Fibroblast of mammary gland (primary cell): ENCODE measurements around the gene BTBD9.
A peak's percentile ranks its signal among the peaks of the same experiment; 100 is the strongest.

Source experiments
- DNase-seq: peaks from one replicate; pipeline ENCODE4 v3.0.0-alpha.2; 2010; ENCODE audit warnings: low read depth
- H3K4me3 ChIP-seq: 2 replicates; pipeline ENCODE4 v1.5.1; 2011; ENCODE audit warnings: low read depth, mild to moderate bottlenecking, low read length, moderate library complexity; ENCODE audit not compliant: control insufficient read depth
- CTCF ChIP-seq: conservative IDR thresholded peaks from 2 replicates; pipeline ENCODE4 v1.5.1; 2011; ENCODE audit warnings: low read depth, low read length, inconsistent platforms; ENCODE audit not compliant: control insufficient read depth, insufficient read depth

Gene BTBD9

GRCh38 chr6:38453861-38454260 lies 185.9 kb downstream of the BTBD9 start:
- H3K4me3 ChIP-seq: no peak overlapping the region
- TF ChIP-seq CTCF: no peak
- no peak for DNase-seq

- TF ChIP-seq CTCF: no peak
- no peak overlapping the region for H3K4me3 ChIP-seq
- no peak for DNase-seq
Observed at GRCh38 chr6:38452816-38453660, 186.7 kb downstream of the BTBD9 start.

GRCh38 chr6:38450717-38451116 lies 189.0 kb downstream of the BTBD9 start:
- no peak for TF ChIP-seq CTCF
- DNase-seq: no peak
- H3K4me3 ChIP-seq: no peak overlapping the region

- no peak overlapping the region for H3K4me3 ChIP-seq
- DNase-seq: no peak
- no peak for TF ChIP-seq CTCF
Observed at GRCh38 chr6:38445925-38446324, 193.8 kb downstream of the BTBD9 start.

GRCh38 chr6:38445336-38445735 lies 194.4 kb downstream of the BTBD9 start:
- H3K4me3 ChIP-seq: no peak overlapping the region
- no peak for DNase-seq
- no peak for TF ChIP-seq CTCF

- TF ChIP-seq CTCF: no peak
- H3K4me3 ChIP-seq: no peak overlapping the region
- peak; percentile 2 for DNase-seq
Observed at GRCh38 chr6:38443352-38444144, 196.2 kb downstream of the BTBD9 start.
